SJSA1 (cell line): ENCODE data around the gene CACNG7. TPM values are rescaled to one million over a fixed set of nuclear protein-coding genes. Genes with fewer than 3 reads are reported as not detected.
"Not testable (repeated sequence)": the region's sequence is repeated elsewhere in the genome, so short reads cannot be mapped to it uniquely, and the experiment has no call there.

Experiments used
- DNase-seq, 2 experiments: peaks; one replicate each; pipeline ENCODE4 v3.0.0-alpha.2; 2015 to 2020; ENCODE audit warnings: low spot score in 2 of 2, low read depth in 1 of 2
- H3K27ac ChIP-seq: fragments of 250-450 bp; sonication (Bioruptor Pico); 2 replicates; pipeline ENCODE4 v1.5.1; 2020; ENCODE audit warnings: mild to moderate bottlenecking, moderate library complexity
- H3K27me3 ChIP-seq: fragments of 250-450 bp; sonication (Bioruptor Pico); replicated peaks from 2 replicates; pipeline ENCODE4 v1.5.1; 2020; ENCODE audit warnings: mild to moderate bottlenecking, moderate library complexity
- H3K36me3 ChIP-seq: fragments of 250-450 bp; sonication (Bioruptor Pico); 2 replicates; pipeline ENCODE4 v1.5.1; 2020; ENCODE audit warnings: mild to moderate bottlenecking
- H3K4me1 ChIP-seq: fragments of 250-450 bp; sonication (Bioruptor Pico); replicated peaks from 2 replicates; pipeline ENCODE4 v1.6.1; 2021; ENCODE audit warnings: mild to moderate bottlenecking
- H3K4me3 ChIP-seq: fragments of 250-450 bp; sonication (Bioruptor Pico); 2 replicates; pipeline ENCODE4 v1.5.1; 2020; ENCODE audit warnings: mild to moderate bottlenecking
- H3K9me3 ChIP-seq: fragments of 250-450 bp; sonication (Bioruptor Pico); replicated peaks from 2 replicates; pipeline ENCODE4 v1.5.1; 2020; ENCODE audit warnings: mild to moderate bottlenecking
- total RNA-seq: library from RNA; depleted of rRNA; stranded (reverse); fragments of >200 nt; shearing (Covaris generic); gene quantifications from 2 replicates; pipeline ENCODE4 v1.2.3, GENCODE V29; 2014

The CACNG7 gene
- total RNA-seq, 1 experiment from 2014 or later = not detected

GRCh38 chr19:53942001-53942786 is 33.1 kb downstream of the CACNG7 start:
- no peaks in the 10 kb centered on the region for H3K36me3 ChIP-seq
- H3K9me3 ChIP-seq = no peaks in the 10 kb centered on the region
- H3K4me1 ChIP-seq = no peaks in the 10 kb centered on the region
- H3K27me3 ChIP-seq = peaks cover 47% of the 10 kb centered on the region
- no peak overlapping the region for H3K4me3 ChIP-seq
- DNase-seq = no peak
- no peak overlapping the region for H3K27ac ChIP-seq

DNA sequence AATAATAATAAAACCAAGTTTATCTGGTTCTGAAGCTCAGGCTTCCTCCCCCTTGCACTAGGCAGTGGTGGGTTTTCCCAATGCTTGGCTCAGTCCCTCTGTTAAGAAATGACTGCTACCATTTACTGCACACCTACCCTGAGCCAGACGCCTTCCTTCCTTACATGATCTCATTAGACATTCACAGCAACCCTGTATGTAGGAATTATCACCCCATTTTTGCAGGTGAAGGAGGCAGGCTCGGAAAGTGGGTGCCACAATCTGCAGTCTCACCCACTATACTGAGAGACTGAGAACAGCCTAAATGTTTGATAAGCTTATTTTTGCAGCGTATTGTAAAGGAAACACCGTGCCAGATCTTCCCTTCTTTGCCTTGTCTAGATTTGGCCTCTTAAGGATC is 35.3 kb downstream of the CACNG7 start:
- no peaks in the 10 kb centered on the region for H3K4me1 ChIP-seq
- H3K4me3 ChIP-seq = no peak overlapping the region
- no peaks in the 10 kb centered on the region for H3K36me3 ChIP-seq
- H3K27ac ChIP-seq = no peak overlapping the region
- DNase-seq = no peak
- H3K9me3 ChIP-seq = no peaks in the 10 kb centered on the region
- peaks cover 49% of the 10 kb centered on the region for H3K27me3 ChIP-seq

GRCh38 chr19:53944933-53945332 is 35.9 kb downstream of the CACNG7 start:
- H3K4me3 ChIP-seq = no peak overlapping the region
- H3K9me3 ChIP-seq = no peaks in the 10 kb centered on the region
- no peaks in the 10 kb centered on the region for H3K4me1 ChIP-seq
- H3K36me3 ChIP-seq = no peaks in the 10 kb centered on the region
- DNase-seq = no peak
- no peak overlapping the region for H3K27ac ChIP-seq
- H3K27me3 ChIP-seq = peaks cover 44% of the 10 kb centered on the region

DNA sequence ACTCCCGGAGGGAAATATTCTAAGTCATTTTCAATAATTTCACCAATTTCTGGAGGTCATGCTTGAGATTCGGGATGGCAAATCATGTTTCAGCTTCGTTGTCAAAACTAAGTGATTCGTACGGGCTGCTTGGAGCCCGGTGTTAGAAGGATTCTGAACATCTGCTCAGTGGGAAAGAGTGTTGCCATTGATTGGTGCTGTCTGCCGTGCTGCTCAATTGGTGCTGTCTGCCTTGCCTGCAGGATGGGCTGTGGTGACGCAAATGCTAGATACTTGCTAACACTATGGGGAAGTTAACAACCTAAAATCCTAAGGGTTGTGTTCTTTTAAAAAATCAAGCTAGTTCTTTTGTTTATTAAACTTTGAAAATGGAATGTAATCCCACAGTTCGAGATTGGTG is 36.4 kb downstream of the CACNG7 start:
- peaks cover 39% of the 10 kb centered on the region for H3K27me3 ChIP-seq
- H3K4me3 ChIP-seq = no peak overlapping the region
- DNase-seq = no peak
- H3K9me3 ChIP-seq = no peaks in the 10 kb centered on the region
- no peaks in the 10 kb centered on the region for H3K4me1 ChIP-seq
- no peak overlapping the region for H3K27ac ChIP-seq
- no peaks in the 10 kb centered on the region for H3K36me3 ChIP-seq

DNA sequence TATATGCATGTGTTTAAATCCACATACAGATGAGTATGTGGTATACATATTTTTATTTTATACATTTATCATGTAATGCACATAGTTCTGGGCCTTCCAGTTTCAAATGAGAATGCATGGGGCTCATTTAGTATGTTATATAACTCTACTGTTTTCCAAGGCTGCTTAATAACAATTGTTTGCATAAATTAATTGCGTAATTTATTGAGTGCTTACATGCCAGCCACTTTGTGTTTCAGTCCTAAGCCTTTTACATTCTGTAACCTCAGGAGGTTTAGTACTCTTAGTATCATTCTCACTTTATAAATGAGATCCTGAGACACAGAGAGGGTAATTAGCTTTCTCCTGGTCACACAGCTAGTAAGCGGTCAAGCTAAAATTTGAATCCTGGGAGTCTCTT is 36.9 kb downstream of the CACNG7 start:
- H3K27me3 ChIP-seq = peaks cover 39% of the 10 kb centered on the region
- no peaks in the 10 kb centered on the region for H3K4me1 ChIP-seq
- no peak overlapping the region for H3K4me3 ChIP-seq
- DNase-seq = no peak
- H3K27ac ChIP-seq = no peak overlapping the region
- no peaks in the 10 kb centered on the region for H3K36me3 ChIP-seq
- H3K9me3 ChIP-seq = no peaks in the 10 kb centered on the region

- Histone ChIP-seq H3K36me3 (no peaks in the 10 kb centered on the region), H3K4me1 (no peaks in the 10 kb centered on the region), H3K27ac (no peak overlapping the region), H3K4me3 (no peak overlapping the region), H3K27me3 (peaks cover 29% of the 10 kb centered on the region), H3K9me3 (no peaks in the 10 kb centered on the region)
- no peak for DNase-seq
Observed at GRCh38 chr19:53947624-53948023, 38.5 kb downstream of the CACNG7 start.

- not testable (repeated sequence) for H3K27ac ChIP-seq, H3K9me3 ChIP-seq, DNase-seq, H3K4me1 ChIP-seq, H3K36me3 ChIP-seq, H3K4me3 ChIP-seq
- peaks cover 24% of the 10 kb centered on the region for H3K27me3 ChIP-seq
Observed at GRCh38 chr19:53948611-53949010, 39.5 kb downstream of the CACNG7 start.

- Histone ChIP-seq H3K27ac (no peak overlapping the region), H3K27me3 (peaks cover 26% of the 10 kb centered on the region; the same call in 1 of the 2 replicates), H3K36me3 (no peaks in the 10 kb centered on the region), H3K9me3 (no peaks in the 10 kb centered on the region), H3K4me1 (no peaks in the 10 kb centered on the region), H3K4me3 (no peak overlapping the region)
- no peak for DNase-seq
Observed at GRCh38 chr19:53951436-53951835, 42.4 kb downstream of the CACNG7 start.

- H3K36me3 ChIP-seq = no peaks in the 10 kb centered on the region
- no peak for DNase-seq
- H3K4me3 ChIP-seq = no peak overlapping the region
- H3K27me3 ChIP-seq = peaks cover 31% of the 10 kb centered on the region; the same call in 1 of the 2 replicates
- H3K27ac ChIP-seq = no peak overlapping the region
- no peaks in the 10 kb centered on the region for H3K9me3 ChIP-seq
- H3K4me1 ChIP-seq = no peaks in the 10 kb centered on the region
Observed at GRCh38 chr19:53951947-53952346, 42.9 kb downstream of the CACNG7 start.

DNA sequence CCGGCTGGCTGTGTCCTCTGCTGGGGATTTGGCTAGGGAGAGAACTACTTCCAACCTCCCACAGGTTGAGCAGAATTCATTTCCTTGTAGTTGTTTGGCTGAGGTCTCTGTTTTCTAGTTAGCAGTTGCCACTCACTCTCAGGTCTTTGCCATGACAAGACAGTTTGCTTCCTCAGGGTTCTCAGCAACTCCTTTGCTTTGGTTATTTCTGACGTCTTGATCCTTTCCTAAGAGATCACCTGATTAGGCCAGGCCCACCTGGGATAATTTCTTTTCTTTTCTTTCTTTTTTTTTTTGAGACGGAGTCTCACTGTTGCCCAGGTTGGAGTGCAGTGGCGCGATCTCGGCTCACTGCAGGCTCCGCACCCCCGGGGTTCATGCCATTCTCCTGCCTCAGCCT is 44.3 kb downstream of the CACNG7 start:
- Histone ChIP-seq H3K36me3 (no peaks in the 10 kb centered on the region), H3K4me3 (no peak overlapping the region), H3K9me3 (no peaks in the 10 kb centered on the region), H3K27ac (no peak overlapping the region), H3K27me3 (peaks cover 42% of the 10 kb centered on the region), H3K4me1 (no peaks in the 10 kb centered on the region)
- no peak for DNase-seq

- Histone ChIP-seq H3K4me3 (no peak overlapping the region), H3K27ac (no peak overlapping the region), H3K36me3 (no peaks in the 10 kb centered on the region), H3K4me1 (no peaks in the 10 kb centered on the region), H3K27me3 (peaks cover 61% of the 10 kb centered on the region), H3K9me3 (no peaks in the 10 kb centered on the region)
- no peak for DNase-seq
Observed at GRCh38 chr19:53957448-53958167, 48.5 kb downstream of the CACNG7 start.

- DNase-seq = no peak
- Histone ChIP-seq H3K9me3 (no peaks in the 10 kb centered on the region), H3K36me3 (no peaks in the 10 kb centered on the region), H3K4me3 (no peak overlapping the region), H3K27me3 (peaks cover 63% of the 10 kb centered on the region), H3K4me1 (no peaks in the 10 kb centered on the region), H3K27ac (no peak overlapping the region)
Observed at GRCh38 chr19:53958168-53958571, 49.1 kb downstream of the CACNG7 start.

DNA sequence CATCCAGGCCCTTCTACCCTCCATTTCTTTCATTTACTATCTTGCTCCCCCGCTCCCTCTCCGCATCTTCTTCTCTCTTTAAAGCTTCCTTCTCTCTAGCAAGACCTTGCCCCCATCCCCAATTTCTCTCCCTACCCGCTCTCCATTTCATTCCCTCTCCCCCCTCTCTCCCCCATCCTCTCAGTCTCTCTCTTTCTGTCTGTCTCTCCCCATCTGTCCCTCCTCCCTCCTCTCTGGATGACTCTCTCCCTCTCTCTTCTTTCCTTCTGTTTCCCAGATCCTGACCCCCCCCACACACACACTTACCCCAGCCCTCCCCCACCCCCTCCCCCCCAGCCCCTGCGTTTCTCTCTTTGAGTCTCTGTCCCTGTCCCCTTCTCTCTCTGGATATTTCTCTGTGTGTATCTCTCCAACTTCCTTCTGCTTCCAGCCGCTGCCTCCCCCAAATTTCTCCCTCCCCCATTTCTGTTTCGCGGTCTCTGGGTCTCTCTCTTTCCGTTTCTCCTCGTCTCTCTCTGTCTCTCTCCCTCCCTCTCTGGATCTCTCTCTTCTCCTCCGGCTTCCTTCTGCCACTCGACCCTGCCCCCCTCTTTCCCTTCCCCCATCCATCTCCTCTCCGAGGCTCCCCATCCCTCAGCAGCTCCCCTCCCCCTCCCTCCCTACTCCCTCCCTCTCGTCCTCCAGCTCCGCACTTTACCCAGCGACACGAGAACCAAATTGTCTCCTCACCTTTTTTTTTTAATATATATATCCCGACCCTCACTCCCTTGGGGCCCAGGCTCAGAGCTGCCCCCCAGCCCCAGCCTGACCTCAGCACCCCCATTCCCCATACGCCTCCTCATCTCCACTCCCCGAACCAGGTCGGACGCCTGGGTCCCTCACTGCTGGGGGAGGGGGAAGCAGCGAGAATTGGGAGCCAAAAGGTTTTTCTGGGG is 50.0 kb downstream of the CACNG7 start:
- H3K4me1 ChIP-seq = no peaks in the 10 kb centered on the region
- H3K36me3 ChIP-seq = no peaks in the 10 kb centered on the region
- DNase-seq = no peak
- H3K27ac ChIP-seq = no peak overlapping the region
- H3K9me3 ChIP-seq = no peaks in the 10 kb centered on the region
- no peak overlapping the region for H3K4me3 ChIP-seq
- peaks cover 61% of the 10 kb centered on the region for H3K27me3 ChIP-seq
